Measurements from ENCODE around the gene TAF5L.

TAF5L gene
- 44.7 to 50.0 (median 46.0) reads per million in 4 experiments for total RNA-seq

- peak; percentile 71 for DNase-seq
These were observed at the start of gene TAF5L, which contains the start of gene URB2 for GRCh38 chr1:229625915-229626831. Gene TAF5L, minus strand, starts transcription at chr1:229626122. Its CDS starts 11,640 bp downstream, at chr1:229614482. Gene URB2, plus strand, starts transcription at chr1:229626247. Its CDS starts 1,387 bp downstream, at chr1:229627634.

DNA sequence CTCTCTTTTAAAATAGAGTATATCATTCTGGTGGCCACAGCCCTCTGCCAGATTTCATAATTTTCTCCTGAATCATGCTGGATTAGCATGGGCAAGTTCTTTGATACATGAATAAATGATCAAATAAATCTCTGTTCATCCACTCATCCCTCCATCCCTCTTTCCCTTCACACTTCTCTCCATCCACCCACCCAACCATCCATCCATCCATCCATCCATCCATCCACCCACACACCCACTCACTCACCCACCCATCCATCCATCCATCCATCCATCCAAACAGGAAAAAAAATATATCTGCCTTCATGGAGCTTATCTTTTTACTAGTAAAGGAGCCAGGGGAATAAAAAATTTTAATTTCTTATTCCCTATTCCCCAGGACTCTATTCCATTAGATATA is 49.5 kb upstream of the TAF5L start:
- no peak for DNase-seq

DNA sequence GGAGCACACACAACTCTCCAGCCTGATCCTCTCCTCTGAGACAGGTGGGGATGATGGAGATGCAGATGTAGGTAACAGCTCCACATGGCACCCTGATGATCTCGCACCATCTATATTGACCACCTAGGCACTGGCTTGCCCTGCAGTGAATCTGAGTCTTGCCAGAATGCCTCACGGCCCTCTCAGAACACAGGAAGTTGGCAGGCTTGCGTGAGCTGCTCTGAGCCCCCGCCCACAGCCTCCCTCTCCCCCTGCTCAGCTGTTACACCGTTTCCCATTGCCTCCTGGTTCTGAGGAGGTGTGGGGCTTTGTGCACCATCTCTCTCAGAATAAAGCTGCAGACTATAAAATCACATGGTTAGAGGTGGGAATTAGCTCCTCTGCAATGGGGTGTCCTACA is 48.1 kb upstream of the TAF5L start:
- DNase-seq, result no peak

DNA sequence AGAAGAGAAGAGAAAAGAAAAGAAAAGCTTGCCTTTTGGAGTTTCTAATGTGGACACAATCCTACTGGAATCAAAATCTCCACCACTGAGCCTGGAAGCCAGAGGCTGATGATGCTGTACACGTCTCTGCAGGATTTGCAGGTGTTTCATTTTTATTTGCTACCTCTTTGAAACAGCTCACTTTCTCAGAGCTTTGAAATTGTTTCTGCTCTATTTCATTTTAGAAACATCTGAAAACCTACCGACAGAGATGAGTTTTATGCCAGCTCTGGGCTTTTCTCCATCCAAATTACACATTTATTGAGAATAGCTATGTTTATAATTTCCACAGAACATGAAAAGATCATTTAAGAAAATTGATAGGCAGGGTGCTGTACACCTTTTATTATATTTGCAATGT is 46.3 kb upstream of the TAF5L start:
- DNase-seq, result no peak

DNA sequence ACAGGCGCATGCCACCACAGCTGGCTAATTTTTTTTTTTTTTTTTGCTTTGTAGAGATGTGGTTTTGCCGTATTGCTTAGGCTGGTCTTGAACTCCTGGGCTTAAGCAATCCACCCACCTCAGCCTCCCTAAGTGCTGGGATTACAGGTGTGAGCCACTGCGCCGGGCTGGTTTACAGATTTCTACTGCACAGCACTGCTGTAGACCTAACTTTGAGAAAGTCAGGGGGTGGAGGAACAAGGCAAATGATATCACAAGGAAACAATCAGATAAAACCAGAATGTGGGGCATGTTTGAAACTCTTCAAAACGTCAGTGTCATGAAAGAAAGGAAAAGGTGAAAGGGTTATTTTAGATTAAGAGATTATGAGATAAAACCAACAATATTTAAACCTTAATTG is 45.4 kb upstream of the TAF5L start:
- DNase-seq, result no peak

DNA sequence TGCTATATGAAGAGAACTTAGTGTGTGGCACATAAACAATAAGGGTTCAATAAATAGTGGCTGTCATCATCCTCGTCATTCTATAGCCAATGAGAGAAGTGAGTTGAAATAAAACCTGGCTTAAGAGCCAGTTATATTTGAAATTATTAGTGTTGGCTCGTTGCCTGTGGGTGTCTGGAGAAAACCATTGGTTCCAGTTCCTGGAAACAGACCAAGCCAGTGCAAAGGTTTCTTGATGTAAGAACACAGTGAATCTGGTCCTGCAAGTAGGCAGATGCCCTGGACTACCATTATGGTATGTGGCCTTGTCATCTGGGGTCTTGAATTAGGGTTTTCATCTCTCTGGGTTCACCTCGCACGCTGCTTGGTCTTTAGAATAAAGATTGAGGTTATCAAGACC is 43.4 kb upstream of the TAF5L start:
- no peak for DNase-seq

- DNase-seq, result no peak
These were observed 40.7 kb upstream of the TAF5L start for GRCh38 chr1:229666585-229666984.

DNA sequence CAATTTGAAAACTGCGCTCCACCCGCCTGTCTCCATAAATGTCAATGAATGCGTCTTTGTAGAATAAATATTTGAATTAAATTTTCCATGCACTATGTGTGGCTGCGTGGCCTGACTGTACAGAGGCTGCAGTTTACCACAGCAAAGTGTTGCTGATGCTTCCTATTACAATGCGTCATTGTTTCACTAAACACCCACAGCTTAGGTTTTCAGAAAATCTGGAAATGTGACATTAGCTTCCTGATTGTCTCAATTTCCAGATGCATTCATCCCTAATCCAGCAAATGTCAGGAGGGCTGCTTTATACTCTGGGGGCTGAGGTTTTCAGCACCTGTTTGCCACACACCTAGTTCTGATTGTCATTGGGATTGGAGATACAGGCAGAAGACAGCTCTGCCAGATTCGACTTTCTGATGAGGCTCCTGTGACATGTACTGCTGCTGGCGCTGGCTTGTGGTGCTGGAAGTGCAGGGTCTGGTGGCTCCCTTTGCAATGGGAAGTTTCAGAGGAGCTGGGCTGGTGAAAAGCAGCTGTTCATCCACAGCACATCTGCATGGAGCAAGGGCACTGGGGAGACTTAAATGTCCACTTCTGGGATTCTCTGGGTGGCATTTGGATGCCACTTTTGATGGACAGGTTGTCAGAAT is 40.1 kb upstream of the TAF5L start:
- no peak for DNase-seq

- peak; percentile 31 for DNase-seq
These were observed 38.3 kb upstream of the TAF5L start for GRCh38 chr1:229664133-229664689.

DNA sequence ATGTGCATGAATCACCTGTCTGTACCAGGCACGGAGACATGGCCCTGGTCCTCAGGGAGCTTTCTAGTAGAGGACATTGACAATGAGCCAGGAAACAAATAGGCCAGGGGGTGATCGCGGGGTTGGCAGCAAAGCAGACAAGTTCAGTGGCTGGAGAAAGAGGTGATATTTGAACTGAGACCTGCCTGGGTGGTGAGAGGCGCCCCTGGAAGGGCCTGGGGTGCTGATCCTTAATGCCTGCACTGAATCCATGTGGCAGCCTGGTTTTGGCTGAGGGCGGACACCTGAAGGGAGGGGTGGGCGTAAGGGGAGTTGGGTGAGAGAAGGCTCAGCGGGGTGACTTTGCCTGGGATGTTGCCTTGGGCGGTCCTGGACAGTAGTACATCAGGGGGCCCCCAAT is 36.0 kb upstream of the TAF5L start:
- no peak for DNase-seq

- peak; percentile 53 for DNase-seq
These were observed 35.3 kb upstream of the TAF5L start for GRCh38 chr1:229661022-229661877.

DNA sequence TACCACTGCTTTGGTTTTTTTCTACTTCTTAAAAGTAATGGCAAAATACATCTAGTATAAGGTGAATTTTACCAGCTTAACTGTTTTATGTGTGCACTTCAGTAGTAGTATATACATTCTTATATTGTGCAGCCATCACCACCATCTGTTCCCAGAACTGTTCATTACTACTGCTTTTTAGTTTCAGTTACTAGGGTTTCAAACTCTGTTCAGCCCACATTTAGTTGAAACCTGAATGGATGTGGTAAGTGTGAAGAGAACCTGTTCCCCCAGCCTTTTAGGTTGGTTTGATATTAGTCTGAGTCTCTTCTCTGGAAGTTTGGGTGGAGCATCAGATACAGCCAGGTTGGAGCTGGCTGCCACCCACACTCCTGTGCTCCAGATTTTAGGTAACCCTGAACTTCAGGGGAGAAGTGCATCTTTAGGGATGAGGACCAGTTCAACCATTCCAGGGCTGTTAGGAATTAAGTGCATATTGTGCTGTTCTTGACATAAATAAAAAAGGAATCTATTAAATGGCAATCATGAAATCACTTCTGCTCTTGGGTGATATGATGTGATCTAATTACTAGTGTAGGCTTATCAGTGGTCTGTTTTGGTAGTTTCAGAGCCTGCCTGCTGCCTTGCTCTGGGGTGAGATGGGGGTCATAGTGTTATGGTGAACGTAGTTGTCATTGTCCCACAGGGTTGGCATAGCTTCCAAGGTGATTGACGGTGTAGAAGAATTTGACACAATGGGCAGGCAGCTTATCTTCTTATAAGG is 32.3 kb upstream of the TAF5L start:
- DNase-seq, result no peak

GRCh38 chr1:229655781-229656180 is 29.9 kb upstream of the TAF5L start:
- no peak for DNase-seq

- DNase-seq, result no peak
These were observed 27.5 kb upstream of the TAF5L start for GRCh38 chr1:229653420-229653819.

DNA sequence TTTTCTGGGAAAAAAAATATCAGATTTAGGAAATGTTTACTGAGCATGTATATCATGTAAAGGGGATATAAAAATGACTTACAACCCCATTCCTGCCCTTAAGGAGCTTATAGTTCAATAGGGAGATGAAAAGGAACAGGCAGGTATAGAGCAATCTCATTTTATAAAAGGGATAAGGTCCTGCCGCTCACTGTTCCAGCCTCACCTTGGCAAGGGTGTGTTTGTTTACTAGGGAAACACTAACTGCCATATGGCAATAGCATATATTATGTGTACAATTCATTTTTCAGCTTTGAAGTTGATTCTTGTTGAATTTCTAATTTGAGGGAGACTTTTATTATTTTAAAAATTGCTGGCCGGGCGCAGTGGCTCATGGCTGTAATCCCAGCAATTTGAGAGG is 25.6 kb upstream of the TAF5L start:
- DNase-seq, result no peak

- no peak for DNase-seq
These were observed 24.1 kb upstream of the TAF5L start for GRCh38 chr1:229650045-229650444.

DNA sequence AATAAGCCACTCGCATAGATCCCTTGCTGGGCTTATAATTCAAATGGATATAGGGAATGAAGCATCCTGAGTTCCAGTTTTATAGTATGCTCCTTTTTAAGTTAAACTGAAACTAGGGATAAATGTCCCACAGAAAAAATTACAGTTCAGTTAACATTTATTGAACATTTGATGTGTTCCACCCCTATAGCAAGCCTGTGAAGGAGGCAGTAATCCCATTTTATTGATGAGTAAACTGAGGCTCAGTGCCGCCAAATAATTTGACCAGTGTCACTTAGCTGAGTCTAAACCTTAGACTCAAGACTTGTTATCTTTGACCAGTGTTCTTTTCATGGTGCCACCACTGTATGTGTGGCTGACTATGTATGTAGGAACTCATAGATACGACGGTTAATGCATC is 22.5 kb upstream of the TAF5L start:
- no peak for DNase-seq

GRCh38 chr1:229645324-229645993 is 19.5 kb upstream of the TAF5L start:
- no peak for DNase-seq

- no peak for DNase-seq
These were observed 18.2 kb upstream of the TAF5L start for GRCh38 chr1:229643996-229644745.

- DNase-seq, result no peak
These were observed 17.0 kb upstream of the TAF5L start for GRCh38 chr1:229642970-229643369.

DNA sequence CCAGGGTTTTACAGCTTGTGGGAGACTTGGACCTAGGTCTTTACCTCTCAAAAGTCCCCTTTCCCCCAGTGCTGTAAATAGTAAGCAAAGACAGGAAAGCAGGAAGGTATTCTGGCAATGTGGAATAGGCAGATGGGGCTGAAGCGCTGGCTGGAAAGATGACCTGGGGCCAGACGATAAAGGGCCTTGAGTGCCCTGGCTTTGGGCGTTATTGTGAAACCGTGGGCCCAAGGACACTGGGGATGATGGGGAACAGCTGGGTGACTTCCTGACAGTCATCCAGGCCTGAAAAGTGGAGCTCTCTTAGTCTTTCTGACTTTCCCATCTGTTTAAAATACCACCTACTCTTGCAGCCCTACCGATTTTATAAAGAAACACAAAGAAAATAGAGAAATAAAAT is 16.5 kb upstream of the TAF5L start:
- no peak for DNase-seq
